K562 (cell line): Measurements from ENCODE around the gene CWC22. TPM values are rescaled to one million over a fixed set of nuclear protein-coding genes. Genes with fewer than 3 reads are reported as not detected.

Experiments used
- ATAC-seq: fragments of 200-7000 bp; cut with Tn5 transposase; 3 replicates; pipeline ENCODE4 v1.9.1; 2020; ENCODE audit warnings: moderate library complexity
- BruUV-seq: library from RNA; stranded (reverse); fragments of 400-500 nt; replicated peaks from 2 replicates; lab custom pipeline; 2021; lab: Mats Ljungman, UMichigan
- CTCF ChIA-PET: fragments of 300-600 bp; formaldehyde crosslinking; extraction: SDS; loops from one replicate; lab custom pipeline; 2021; ENCODE audit warnings: low intra/inter-chr PET ratio; lab: Yijun Ruan, JAX
- POLR2A ChIA-PET: fragments of 300-600, 350-650 bp; sonication (Branson Sonifier 250); formaldehyde crosslinking; extraction: SDS; loops from one replicate; lab custom pipeline; 2021; ENCODE audit warnings: antibody characterized with exemption, inconsistent platforms; lab: Yijun Ruan, JAX
- DNase-seq, 4 experiments: peaks; one replicate each; pipeline versions ENCODE4 v3.0.0 to v3.0.0-alpha.2; 2011 to 2018; ENCODE audit warnings: low spot score in 3 of 4, mixed read lengths in 3 of 4; ENCODE audit errors: extremely low read depth in 1 of 4
- FAIRE-seq: peaks from 2 replicates; lab custom pipeline; 2011; peaks lifted over from hg19 to GRCh38; lab: Jason Lieb, UNC
- H2AFZ ChIP-seq: 2 replicates; pipeline ENCODE4 v1.6.0; 2011; ENCODE audit warnings: low read depth, low read length, control low read depth, inconsistent platforms
- H3K27ac ChIP-seq: fragments of 200-600 bp; 3 replicates; pipeline ENCODE4 v1.8.0; 2011; ENCODE audit warnings: low read depth, mild to moderate bottlenecking, control low read depth, inconsistent platforms, low read length, moderate library complexity, mixed read lengths; ENCODE audit errors: extremely low read depth
- H3K27me3 ChIP-seq, 2 experiments: fragments of 300-600 bp in 1 of 2; 2 replicates in 1 of 2; 3 replicates in 1 of 2; pipeline versions ENCODE4 v1.6.0 to v1.8.0; 2011; ENCODE audit warnings: inconsistent platforms in 2 of 2, low read length in 2 of 2, mild to moderate bottlenecking in 1 of 2, mixed read lengths in 1 of 2, moderate library complexity in 1 of 2; ENCODE audit not compliant: control insufficient read depth in 2 of 2, insufficient read depth in 2 of 2
- H3K36me3 ChIP-seq: fragments of 300-600 bp; 3 replicates; pipeline ENCODE4 v1.8.0; 2011; ENCODE audit warnings: mild to moderate bottlenecking, low read length, inconsistent platforms; ENCODE audit not compliant: control insufficient read depth, insufficient read depth
- H3K4me1 ChIP-seq, 2 experiments: fragments of 200-600 bp in 1 of 2; replicated peaks in 1 of 2; 2 replicates in 1 of 2; 3 replicates in 1 of 2; pipeline versions ENCODE4 v1.5.1 to v1.8.0; 2011; ENCODE audit warnings: inconsistent platforms in 2 of 2, low read length in 2 of 2, mild to moderate bottlenecking in 1 of 2, mixed read lengths in 1 of 2, moderate library complexity in 1 of 2; ENCODE audit not compliant: control insufficient read depth in 2 of 2, insufficient read depth in 2 of 2
- H3K4me2 ChIP-seq: 2 replicates; pipeline ENCODE4 v1.6.1; 2011; ENCODE audit warnings: low read length, control low read depth, inconsistent platforms, mixed read lengths; ENCODE audit not compliant: insufficient read depth
- H3K4me3 ChIP-seq: fragments of 200-600 bp; sonication (generic), shearing (Covaris generic); 2 replicates; pipeline ENCODE4 v1.5.1; 2016; ENCODE audit warnings: control low read depth, inconsistent platforms
- H3K79me2 ChIP-seq: fragments of 200-600 bp; 3 replicates; pipeline ENCODE4 v1.8.0; 2011; ENCODE audit warnings: low read length, inconsistent platforms; ENCODE audit not compliant: control insufficient read depth, insufficient read depth
- H3K9ac ChIP-seq, 2 experiments: 2 replicates each; pipeline versions ENCODE4 v1.6.0 to v1.6.1; 2011; ENCODE audit warnings: low read depth in 2 of 2, low read length in 2 of 2, control low read depth in 1 of 2, inconsistent platforms in 1 of 2, mild to moderate bottlenecking in 1 of 2, mixed read lengths in 1 of 2; ENCODE audit not compliant: insufficient read depth in 1 of 2
- H3K9me1 ChIP-seq: one replicate; pipeline ENCODE4 v1.6.0; 2011; ENCODE audit warnings: inconsistent platforms, mild to moderate bottlenecking, low read length, moderate library complexity; ENCODE audit not compliant: control insufficient read depth, insufficient read depth
- H3K9me3 ChIP-seq: replicated peaks from 2 replicates; pipeline ENCODE4 v1.5.1; 2011; ENCODE audit warnings: low read depth, low read length, inconsistent platforms; ENCODE audit not compliant: control insufficient read depth, insufficient read depth
- H4K20me1 ChIP-seq: replicated peaks from 2 replicates; pipeline ENCODE4 v1.6.1; 2011; ENCODE audit warnings: low read length, inconsistent platforms, mixed read lengths; ENCODE audit not compliant: control insufficient read depth, insufficient read depth
- GATA2 ChIP-seq: sonication (generic); formaldehyde crosslinking; IDR thresholded peaks from 2 replicates; pipeline ENCODE4 v1.4.0; 2020; ENCODE audit warnings: mild to moderate bottlenecking, missing genetic modification reagents
- GMEB1 ChIP-seq: fragments of 250-450 bp; sonication (Bioruptor Pico); IDR thresholded peaks from 2 replicates; pipeline ENCODE4 v1.4.0; 2020; ENCODE audit warnings: mild to moderate bottlenecking
- IRF9 ChIP-seq: fragments of 450-650 bp; IDR thresholded peaks from 2 replicates; pipeline ENCODE4 v1.6.1; 2016; ENCODE audit warnings: missing biosample characterization, missing genetic modification characterization
- PCBP1 ChIP-seq: fragments of 200-400 bp; formaldehyde crosslinking; IDR thresholded peaks from 2 replicates; pipeline ENCODE4 v1.6.1; 2018; ENCODE audit warnings: mild to moderate bottlenecking, low read depth, low read length; ENCODE audit not compliant: poor library complexity, severe bottlenecking
- POLR2A ChIP-seq: fragments of 450-650 bp; conservative IDR thresholded peaks from 2 replicates; pipeline ENCODE4 v1.6.1; 2016
- RBM14 ChIP-seq: fragments of 200-400 bp; formaldehyde crosslinking; IDR thresholded peaks from 2 replicates; pipeline ENCODE4 v1.6.1; 2018; ENCODE audit warnings: low read depth, mild to moderate bottlenecking, low read length, moderate library complexity, borderline replicate concordance; ENCODE audit not compliant: insufficient read depth
- RFX5 ChIP-seq: IDR thresholded peaks from 2 replicates; pipeline ENCODE4 v1.6.1; 2011; ENCODE audit warnings: low read depth, mild to moderate bottlenecking, improper control_type of control experiment, low read length
- XRCC5 ChIP-seq: fragments of 200-400 bp; formaldehyde crosslinking; IDR thresholded peaks from 2 replicates; pipeline ENCODE4 v1.6.1; 2017; ENCODE audit warnings: low read depth, mild to moderate bottlenecking, low read length
- ZNF395 ChIP-seq: fragments of 200-800 bp; sonication (Bioruptor generic); IDR thresholded peaks from 2 replicates; pipeline ENCODE4 v1.6.1; 2017; ENCODE audit warnings: missing genetic modification characterization, missing compliant biosample characterization
- WGBS: fragments of 100-300 bp; shearing (Covaris generic); methylation state at CpG from one replicate; pipeline ENCODE4 v1.1.6; 2016; ENCODE audit warnings: low coverage, mixed read lengths; ENCODE audit not compliant: insufficient coverage; ENCODE audit errors: missing lambda C conversion rate; 5-methylcytosine and 5-hydroxymethylcytosine counted together
- in situ Hi-C: fragments of 300-500 bp; cut with MboI; formaldehyde crosslinking; loops from 4 replicates; pipeline ENCODE4 v1.15.0; 2018; ENCODE audit warnings: inconsistent platforms, mixed read lengths
- intact Hi-C: fragments of 100-400 bp; cut with micrococcal nuclease; formaldehyde crosslinking; loops from 2 replicates; pipeline ENCODE4 v1.14.2; 2022
- polyA plus RNA-seq, 8 experiments: library from polyadenylated mRNA; depleted of rRNA in 4 of 8; stranded (reverse) in 5 of 8; unstranded in 3 of 8; fragments of >200 nt; fragmentation: Nextera tagmentation in 2 of 8; fragmentation: Illumina TruSeq in 1 of 8; extraction: Ambion mirVana in 2 of 8; extraction: Trizol in 1 of 8; gene quantifications; 2 replicates each; pipeline versions ENCODE4 v1.2.1 to v1.2.3, GENCODE V29; 2011 to 2014; ENCODE audit warnings: inconsistent platforms in 1 of 8, missing spikeins in 1 of 8
- total RNA-seq, 7 experiments: library from RNA; depleted of rRNA in 6 of 7; stranded (reverse); fragments of >200 nt in 6 of 7; fragmentation: Illumina TruSeq in 2 of 7; extraction: Trizol in 2 of 7; gene quantifications; 2 replicates each; pipeline versions ENCODE4 v1.2.1 to v1.2.3, GENCODE V29; 2011 to 2021; ENCODE audit warnings: low replicate concordance in 1 of 7
- TF ChIP-seq, protein P1 (sequence below): fragments of 250-450 bp; sonication (Bioruptor Pico); IDR thresholded peaks from 2 replicates; pipeline ENCODE4 v1.8.0; 2021; ENCODE audit warnings: borderline replicate concordance, mild to moderate bottlenecking, moderate library complexity; ENCODE audit not compliant: poor library complexity, severe bottlenecking

Gene CWC22
- total and polyA plus RNA-seq, 9 of the 15 experiments (the other 6 are each of a cell fraction or from before 2014, with no cell fraction given) = 14.5 to 54.2 (median 36.7) TPM

DNA sequence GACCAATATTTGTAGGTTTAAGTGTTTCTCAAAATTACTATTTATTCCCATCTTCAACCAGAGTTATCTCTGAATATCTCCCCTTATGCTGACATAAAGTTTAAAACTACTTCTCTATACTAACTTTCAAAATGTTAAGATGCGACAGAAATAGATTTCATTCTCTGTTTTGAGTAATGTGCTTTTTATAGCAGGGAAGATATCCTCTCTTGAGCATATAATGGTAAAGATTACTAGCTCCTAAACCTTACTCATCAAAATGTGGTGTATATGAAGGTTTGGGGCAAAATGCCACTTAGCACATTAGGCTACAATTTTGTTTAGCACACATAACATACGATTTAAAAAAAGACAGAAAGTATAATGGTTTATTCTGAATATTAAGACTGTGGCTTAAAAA is 54.4 kb downstream of the CWC22 start:
- CTCF ChIA-PET = no interaction called here
- Histone ChIP-seq H3K4me1 (no peaks in the 10 kb centered on the region), H3K9me1 (no peaks in the 10 kb centered on the region), H3K9me3 (no peaks in the 10 kb centered on the region), H3K27me3 (no peaks in the 10 kb centered on the region), H3K4me2 (no peak overlapping the region), H2AFZ (no peak overlapping the region), H3K9ac (no peak overlapping the region), H3K79me2 (no peaks in the 10 kb centered on the region), H4K20me1 (no peaks in the 10 kb centered on the region), H3K27ac (no peak overlapping the region), H3K4me3 (no peak overlapping the region), H3K36me3 (peaks cover 76% of the 10 kb centered on the region)
- intact Hi-C loops (no loop called here), in situ Hi-C loops (no loop called here)
- FAIRE-seq (no peak), DNase-seq (no peak), ATAC-seq (no peak)
- no TSS peak for BruUV-seq
- TF ChIP-seq PCBP1 (no peak), GATA2 (CRISPR knock-in tag) (no peak), ZNF395 (CRISPR knock-in tag) (no peak), RFX5 (no peak), RBM14 (no peak), GMEB1 (CRISPR knock-in tag) (no peak), XRCC5 (no peak), IRF9 (tag) (no peak), POLR2A (no peak)
- TF ChIP-seq, protein P1, sequence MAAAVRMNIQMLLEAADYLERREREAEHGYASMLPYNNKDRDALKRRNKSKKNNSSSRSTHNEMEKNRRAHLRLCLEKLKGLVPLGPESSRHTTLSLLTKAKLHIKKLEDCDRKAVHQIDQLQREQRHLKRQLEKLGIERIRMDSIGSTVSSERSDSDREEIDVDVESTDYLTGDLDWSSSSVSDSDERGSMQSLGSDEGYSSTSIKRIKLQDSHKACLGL (CRISPR knock-in tag) = no peak
- POLR2A ChIA-PET = no interaction called here
- WGBS = 94% methylated on average over 2 of the region's 2 CpGs
